DMS114 treated with DMSO at 0.1 percent for 48 hours (cell line): ENCODE results near the gene MUS81.

Experiments used
- DNase-seq: peaks from one replicate; lab custom pipeline; 2025; ENCODE audit not compliant: unreplicated experiment; lab: John Stamatoyannopoulos, UW

MUS81 gene

GRCh38 chr11:65911682-65912568, 51.7 kb downstream of the MUS81 start:
- DNase-seq = peak; percentile 24

GRCh38 chr11:65912845-65913244, 52.6 kb downstream of the MUS81 start:
- DNase-seq = no peak

GRCh38 chr11:65915101-65915820, 55.0 kb downstream of the MUS81 start:
- no peak for DNase-seq

GRCh38 chr11:65915821-65916251, 55.6 kb downstream of the MUS81 start:
- no peak for DNase-seq
